Stimulated activated CD8-positive, alpha-beta memory T cell treated with anti-CD3 and anti-CD28 coated beads, Interleukin-15, amount 100 ng/mL, for 1 hour (primary cell): ENCODE results near the gene B3GALT5.
A peak's percentile ranks its signal among the peaks of the same experiment; 100 is the strongest.

Experiments
- DNase-seq: peaks from one replicate; pipeline ENCODE4 v3.0.0-alpha.2; 2020; ENCODE audit warnings: low read depth

The B3GALT5 gene

DNA sequence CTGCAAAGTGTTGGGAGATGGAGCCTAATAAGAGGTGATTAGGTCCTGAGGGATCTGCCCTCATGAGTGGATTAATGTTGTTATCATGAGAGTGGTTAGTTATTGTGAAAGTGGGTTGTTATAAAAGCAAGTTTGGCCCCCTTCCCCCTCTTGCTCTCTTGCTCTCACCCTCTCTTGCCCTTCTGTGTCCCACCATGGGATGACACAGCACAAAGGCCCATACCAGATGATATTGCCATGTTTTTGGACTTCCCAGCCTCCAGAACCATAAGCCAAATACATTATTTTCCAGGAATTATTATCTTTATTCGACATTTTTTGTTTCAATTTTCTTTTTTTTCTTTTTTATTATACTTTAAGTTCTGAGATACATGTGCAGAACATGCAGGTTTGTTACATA, 90.8 kb downstream of the B3GALT5 start:
- DNase-seq: no peak

DNA sequence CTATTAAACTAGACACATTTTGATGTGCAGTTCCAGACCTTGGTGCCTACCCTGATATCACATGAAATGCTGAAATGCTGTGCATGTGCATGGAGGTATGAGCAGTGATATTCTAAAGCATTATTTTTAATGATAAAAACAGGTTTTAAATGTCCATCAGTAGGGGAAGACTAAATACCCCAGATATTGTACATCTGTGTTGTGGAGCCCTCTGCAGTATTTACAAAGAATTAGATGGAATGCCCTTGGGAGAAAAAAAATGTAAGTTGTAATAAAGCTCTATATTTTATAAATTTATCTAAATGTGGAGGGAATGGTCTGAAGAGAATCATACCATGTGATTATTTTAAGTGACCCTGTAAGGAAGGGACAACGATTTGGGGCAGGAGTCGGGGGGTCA, 93.1 kb downstream of the B3GALT5 start:
- DNase-seq: no peak

DNA sequence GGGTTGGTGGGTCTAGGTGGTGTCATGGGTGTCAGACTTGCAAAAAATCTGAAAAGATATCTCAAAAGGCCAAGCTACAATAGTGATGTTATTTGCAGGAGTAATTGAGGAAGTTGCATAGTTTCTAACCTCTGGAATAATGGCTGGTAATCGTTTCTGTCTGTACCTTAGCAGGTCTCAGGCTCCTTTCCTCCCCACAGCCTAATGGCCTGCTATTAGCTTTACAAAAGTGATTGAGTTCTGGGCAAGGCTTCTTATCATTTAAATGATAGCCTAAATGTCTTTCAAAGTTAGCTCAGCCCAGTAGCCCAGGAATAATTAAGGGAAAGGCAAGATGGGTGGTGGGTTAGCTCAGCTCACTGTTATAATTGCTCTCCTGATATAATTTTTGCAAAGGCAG, 94.6 kb downstream of the B3GALT5 start:
- DNase-seq: no peak

DNA sequence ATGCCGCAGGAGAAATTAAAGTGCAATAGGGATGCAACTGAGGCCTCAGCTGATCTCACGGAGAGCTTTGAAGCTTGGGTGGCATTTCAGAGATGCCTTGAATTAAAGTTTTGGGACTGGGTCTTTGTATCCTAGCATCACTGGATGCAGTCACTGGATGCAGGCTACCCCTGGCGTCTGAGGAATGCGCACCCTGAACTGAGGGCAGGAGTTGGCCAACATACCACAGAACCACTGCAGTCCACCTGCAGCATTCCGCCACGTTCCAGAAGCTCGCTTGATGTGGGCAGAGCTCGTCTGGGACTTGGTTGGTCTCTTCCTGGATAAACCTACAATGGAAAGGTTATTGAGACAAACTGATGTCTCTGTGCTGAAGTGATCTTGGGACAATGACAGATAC, 98.1 kb downstream of the B3GALT5 start:
- DNase-seq: no peak

DNA sequence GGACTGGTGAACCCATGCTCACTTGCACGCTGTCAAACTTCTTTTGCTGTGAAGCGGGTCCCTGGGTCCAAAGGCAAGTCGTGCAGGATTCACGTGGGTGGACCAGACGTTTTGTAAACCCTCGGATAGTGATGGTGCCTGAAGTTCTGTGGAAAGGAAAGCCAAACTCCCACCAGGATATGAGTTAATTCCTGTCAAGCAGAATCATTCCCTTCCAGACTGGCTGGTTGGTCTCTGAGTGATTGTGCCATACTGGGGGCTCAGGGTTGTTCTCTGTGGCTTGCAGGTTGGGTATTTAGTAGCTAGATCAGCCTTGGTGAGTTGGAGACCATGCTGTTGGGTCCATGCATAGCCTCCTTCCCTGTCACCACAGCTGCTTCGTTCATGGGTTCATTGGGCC, 99.5 kb downstream of the B3GALT5 start:
- DNase-seq: no peak

DNA sequence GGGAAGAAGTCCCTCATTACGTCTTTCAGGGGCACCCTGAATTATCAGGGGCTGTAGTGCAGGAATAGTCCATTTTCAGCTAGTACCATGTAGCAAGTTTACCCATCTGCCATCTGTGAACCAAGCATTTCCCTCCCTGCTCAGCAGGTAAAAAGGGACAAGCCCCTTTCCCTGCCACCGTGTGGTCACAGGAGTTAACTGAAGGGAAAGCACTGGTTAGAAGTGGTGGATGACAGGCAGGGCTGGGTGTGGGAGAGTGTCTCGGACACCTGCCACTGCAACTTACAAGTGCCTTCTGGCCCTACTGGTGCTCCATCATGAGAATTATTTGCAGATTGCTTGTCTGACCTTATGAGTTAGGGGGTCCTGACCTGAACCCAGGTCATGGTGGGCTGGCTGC, 100.2 kb downstream of the B3GALT5 start:
- no peak for DNase-seq

DNA sequence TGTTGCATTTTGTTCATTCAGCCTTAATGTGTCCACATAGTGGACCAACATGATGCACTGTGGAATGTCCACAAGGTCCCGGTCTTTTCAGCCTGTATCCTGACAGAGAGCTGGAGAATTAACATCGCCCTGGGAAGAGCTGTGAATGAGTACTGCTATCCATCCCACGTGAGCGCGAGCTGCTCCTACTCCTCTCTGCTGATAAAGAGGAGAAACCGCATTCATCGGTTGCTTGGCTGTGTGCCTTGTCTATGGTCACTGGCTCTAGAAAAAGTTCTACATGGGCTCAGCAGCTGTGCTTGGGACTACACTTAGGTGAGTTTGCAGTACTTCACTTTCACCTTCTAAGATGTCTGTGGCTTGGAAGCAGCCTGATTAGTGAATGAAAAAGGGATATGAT, 101.2 kb downstream of the B3GALT5 start:
- DNase-seq: no peak

DNA sequence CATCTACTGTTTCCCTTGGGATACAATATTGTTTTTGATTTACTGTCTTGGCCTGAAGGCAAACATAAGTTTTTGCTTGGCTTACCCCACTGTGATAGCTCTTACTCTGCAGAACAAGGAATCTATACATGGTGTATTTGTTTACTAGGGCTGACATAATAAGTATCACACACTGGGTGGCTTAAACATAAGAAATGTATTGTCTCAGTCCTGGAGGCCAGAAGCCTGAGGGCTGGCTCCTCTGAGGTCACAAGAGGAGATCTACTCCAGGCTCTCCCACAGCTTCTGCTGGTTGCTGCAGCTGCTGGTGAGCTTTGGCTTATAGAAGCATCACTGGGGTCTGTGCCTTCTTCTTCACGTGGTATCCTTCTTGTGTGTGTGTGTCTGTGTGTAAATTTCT, 101.6 kb downstream of the B3GALT5 start:
- no peak for DNase-seq

DNA sequence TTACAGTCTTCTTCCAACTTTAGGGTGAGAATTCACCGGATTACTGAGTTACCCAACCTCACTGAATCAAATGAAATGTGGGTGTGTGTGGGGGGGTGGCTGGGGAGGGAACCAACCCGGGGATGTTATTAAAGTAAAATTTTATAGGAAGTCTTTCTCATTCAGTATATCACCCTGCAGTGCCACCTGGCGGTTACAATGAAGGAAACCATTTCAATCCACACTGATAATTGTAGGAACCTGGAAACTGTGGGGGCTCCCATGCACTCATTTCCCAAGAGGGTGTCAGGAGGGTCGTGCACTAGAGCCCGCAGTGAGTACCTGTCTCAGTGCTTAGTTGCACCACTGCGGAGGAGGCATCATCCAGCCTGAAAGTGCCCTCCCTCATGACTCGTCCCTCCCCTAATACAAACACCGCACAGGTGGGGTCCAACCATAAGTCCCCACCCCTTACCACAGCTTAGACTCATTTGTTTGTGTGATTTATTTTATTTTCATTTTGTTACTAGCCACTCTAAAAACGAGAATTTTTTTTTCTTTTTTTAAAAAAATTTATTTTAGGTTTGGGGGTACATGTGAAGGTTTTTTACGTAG, 103.2 kb downstream of the B3GALT5 start:
- peak; percentile 7 for DNase-seq

DNA sequence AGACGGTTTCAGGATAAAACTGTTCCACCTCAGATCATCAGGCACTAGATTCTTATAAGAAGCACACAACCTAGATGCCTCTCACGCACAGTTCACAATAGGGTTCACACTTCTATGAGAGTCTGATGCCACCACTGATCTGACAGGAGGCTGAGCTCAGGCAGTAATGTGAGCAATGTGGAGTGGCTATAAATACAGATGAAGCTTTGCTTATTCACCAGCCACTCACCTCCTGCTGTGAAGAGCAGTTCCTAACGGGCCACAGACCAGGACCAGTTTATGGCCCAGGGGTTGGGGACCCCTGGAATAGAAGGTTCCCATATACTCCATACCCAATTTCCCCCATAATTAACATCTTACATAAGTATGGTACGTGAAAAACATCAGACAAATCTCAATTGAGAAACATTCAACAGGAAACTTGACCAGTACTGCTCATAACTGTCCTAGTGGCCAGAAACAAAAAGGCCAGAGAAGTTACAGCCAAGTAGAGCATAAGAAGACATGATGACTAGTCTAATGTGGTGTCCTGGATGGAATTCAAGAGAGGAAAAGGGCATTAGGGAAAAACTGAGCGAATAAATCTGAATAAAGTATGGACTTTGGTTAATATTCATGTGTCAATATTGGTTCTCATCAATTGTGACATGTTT, 107.5 kb downstream of the B3GALT5 start:
- no peak for DNase-seq

DNA sequence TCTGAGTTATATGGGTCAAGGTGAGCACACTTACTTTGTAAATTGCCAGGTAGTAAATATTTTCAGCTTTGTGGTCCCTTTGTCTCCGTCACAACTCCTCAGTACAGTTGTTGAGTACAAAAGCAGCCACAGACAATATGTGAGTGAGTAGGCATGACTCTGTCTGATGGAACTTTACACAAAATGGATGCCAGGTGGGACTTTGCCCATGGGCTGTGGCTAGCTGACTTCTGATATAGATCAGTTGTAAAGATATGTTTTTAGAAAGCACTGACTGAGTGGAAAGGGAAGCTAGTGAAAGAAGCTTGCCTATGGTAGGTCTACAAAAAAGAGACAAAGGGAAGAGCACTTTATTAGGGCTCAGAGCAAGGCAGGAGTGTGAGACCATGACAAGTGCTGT, 109.1 kb downstream of the B3GALT5 start:
- DNase-seq: no peak
